ENCODE results near the gene ARID1A.

- no peak for TF ChIP-seq CTCF (IDR thresholded peaks at IDR 0.05)
- no peak for TF ChIP-seq POLR2A (IDR thresholded peaks at IDR 0.05)
- no peak for TF ChIP-seq EP300 (IDR thresholded peaks at IDR 0.05; ENCODE audit: low read depth)
- TF ChIP-seq POLR2AphosphoS5 (IDR thresholded peaks at IDR 0.05), result no peak
Measured at GRCh38 chr1:26689504-26689903, 6.3 kb upstream of the ARID1A start.
